ENCODE results near the gene TMCO6.
"Not testable (repeated sequence)": the region's sequence is repeated elsewhere in the genome, so short reads cannot be mapped to it uniquely, and the experiment has no call there.

The TMCO6 gene

DNA sequence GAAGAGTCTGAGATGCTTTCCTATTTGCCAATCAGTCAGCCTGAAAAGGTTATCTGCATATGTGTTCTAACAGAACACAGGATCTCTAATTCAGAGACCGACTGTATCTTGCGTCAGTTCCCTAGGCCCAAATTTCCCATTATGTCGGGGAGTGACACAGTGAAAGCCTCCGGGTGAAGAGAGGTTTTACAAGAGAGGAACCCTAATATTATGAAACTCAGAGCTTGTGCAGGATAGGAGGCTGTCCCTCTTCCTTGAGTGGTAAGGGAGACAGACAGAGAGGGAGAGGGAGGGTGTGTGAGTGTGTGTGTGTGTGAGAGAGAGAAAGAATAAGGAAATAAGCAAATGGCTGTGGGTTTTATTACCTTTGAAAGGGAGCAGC, 8.2 kb upstream of the TMCO6 start:
- DNase-seq = no peak

DNA sequence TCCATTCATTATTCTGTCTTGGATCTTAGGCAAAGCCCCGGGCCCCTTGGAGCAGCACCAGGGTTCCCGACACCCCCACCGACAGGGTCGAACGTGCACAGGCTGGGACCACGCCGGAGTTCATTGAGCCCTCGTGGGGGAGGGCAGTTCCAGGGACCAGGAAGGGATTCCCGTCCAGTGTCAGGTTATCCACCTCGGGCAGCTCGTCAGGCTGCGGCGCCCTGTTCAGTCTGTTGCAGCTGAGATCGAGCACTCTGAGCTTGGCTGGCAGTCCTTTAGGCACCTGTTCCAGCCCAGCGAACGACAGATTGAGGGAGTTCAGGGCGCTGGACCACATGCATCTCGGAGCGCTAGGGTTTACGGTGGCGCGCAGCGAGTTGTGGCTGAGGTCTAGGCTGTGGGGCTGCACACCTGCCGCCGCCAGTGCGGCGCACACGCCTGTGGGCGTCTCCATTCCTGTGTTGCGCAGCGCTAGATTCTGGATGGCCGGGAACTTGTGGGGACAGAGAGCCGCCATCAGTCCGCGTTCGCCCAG, 7.4 kb upstream of the TMCO6 start:
- peak; percentile 21 to 29 for DNase-seq

DNA sequence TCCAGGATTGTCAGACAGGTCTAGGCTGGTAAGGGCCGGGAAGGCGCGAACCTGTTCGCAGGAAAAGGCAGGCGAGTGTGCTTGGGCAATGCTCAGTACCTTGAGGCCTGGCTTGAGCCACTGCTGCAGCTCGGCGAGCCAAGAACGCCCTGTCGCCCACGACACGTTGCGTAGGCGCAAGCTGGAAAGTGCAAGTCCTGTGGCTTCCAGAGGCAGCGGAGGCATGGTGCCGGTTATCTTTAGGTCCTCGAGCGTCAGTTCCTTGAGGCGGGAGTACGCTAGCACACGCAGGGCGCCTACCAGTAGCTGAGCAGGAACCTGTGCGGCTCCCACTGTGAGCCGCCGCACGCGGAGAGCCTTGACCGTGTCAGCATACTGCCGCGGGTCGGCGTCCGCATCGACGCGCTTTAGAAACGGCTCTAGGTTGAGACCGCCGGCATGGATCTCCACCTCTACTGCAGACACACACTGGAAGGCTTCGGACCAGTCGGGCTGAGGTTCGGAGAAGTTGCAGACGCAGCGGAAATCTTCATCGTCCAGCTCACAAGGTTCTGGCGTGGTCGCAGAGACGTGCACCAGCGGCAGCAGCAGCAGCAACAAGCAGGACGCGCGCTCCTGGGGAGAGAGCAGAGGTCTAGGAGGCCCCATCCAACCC, 6.8 kb upstream of the TMCO6 start:
- peak in 1 of 2 experiments; percentile 22 for DNase-seq

DNA sequence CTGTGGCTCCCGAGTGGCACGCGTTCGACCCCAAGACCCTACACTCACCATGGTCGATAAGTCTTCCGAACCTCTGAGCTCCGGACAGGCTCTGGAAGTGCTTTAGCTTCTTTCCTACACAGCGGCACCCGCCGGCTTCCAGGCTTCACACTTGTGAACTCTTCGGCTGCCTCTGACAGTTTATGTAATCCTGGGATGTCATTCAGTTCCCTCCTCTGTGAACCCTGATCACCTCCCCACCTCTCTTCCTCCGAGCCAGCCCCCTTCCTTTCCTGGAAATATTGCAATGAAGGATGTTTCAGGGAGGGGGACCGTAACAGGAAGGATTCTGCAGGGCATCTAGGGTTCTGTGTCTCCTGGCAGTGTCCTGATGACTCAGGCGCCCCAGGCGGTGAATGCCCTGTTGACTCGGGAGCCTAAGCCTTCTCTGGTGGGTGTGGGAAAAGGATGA, 6.2 kb upstream of the TMCO6 start, which contains the start of gene CD14:
CD14 (minus strand) TSS at position 155 of the 451 bp plus-strand sequence; CDS start at position 51, 104 bp downstream.
- DNase-seq = no peak

DNA sequence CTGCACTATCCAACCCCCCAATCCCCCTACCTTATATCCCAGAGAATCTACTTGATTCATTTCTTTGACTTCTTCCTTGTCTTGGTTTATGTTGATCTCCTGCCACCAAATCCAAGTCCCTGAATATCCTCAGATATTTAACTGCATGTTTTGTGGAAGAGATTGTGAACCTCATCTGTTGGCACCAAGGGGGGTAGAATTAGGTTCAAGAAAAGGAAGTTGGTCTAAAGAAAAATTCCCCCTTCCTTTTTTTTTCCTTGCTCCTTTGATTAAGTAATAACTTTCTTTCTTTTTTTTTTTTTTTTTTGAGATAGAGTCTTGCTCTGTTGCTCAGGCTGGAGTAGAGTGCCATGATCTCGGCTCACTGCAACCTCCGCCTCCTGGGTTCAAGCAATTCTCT, 5.8 kb upstream of the TMCO6 start:
- no peak for DNase-seq

DNA sequence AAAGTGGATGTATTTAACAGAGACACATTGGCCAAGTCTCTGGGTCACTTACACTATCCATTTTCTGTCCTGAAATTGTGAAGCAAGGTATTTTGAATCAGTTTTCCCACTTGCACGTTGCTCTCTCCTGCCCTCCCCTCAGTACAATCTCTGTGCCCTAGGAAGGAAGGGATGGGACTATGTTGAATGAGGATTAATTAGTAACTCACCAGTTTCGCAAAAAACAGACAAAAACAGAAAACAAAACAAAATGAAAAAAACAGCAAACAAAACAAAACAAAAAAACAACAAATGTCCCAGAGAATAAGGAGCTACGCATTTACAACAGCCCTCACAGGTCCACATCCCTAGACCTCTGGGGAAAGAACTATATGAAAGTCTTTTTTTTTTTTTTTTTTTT, 5.1 kb upstream of the TMCO6 start:
- DNase-seq = no peak

DNA sequence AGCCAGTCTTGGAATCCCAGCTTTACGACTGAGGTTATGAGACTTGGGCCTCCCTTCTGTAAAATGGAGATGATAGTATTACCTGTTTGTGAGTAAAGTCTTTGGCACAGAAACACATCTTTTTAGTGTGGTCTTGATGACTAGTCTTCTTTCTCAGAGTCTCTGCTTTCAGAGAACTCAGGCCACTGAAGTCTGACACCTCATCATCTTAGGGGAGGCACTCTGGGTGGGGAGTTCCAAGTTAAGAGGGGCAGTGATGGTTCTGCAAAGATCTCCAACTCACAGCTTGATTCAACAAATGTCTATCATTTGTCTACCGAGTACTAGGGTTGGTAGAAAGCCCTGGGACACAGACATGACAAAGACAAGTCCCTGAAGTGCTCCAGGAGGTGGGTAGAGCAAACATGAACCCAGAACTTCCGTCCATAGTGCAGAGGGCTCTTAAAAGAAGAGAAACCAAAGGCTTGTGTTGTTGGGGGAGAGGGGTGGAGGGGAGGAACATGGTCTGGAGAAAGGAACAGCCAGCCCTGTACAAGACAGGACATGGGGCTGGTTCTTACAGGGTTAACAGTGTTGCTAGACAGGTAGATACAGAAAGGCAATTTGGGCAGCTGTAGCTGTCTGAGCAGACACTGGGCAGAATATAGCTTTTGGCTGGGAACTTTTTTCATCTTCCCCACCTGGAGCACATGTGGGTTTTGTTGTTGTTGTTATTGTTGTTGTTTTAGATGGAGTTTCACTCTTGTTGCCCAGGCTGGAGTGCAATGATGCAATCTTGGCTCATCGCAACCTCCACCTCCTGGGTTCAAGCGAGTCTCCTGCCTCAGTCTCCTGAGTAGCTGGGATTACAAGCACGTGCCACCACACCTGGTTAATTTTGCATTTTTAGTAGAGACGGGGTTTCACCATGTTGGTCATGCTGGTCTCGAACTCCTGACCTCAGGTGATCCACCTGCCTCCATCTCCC, 3.7 kb upstream of the TMCO6 start:
- no peak for DNase-seq

DNA sequence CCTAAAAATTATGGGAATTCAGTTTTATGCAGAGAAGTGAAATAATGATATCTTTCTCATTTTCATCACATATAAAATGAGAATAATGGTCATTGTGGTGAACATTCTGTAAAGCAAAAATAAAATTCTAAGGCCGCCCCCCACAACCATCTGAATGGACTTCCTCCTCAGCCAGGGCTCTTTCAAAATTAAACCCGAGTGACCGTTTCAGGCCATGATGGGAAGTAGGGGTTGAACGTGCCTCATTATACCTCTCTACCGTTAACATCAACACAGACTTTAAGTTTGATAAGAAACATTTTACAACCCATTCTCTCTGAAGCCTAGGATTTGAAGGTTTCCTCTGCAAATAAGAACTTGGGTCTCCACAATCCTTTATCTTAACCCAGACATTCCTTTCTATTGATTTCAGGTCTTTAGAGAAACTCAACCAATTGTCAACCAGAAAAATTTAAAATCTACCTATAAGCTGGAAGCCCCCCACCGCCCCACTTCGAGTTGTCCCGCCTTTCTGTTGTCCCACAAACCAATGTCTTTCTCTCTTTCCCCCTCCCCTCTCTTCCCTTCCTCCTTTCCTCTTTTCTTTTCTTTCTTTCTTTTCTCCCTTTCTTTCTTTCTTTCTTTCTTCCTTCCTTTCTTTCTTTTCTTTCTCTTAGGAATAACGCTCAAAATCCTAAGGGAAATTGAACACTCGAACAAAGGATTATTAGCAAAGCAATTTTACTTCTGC, 1.7 kb upstream of the TMCO6 start:
- no peak for DNase-seq

DNA sequence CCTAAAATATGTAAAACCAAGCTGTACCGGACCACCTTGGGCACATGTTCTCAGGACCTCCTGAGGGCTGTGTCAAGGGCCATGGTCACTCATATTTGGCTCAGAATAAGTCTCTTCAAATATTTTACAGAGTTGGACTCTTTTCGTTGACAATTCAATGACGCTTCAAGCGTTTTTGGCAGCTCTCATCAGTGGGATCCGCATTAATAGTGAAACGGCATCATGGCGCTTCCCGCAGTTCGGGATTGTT, 428 bp upstream of the TMCO6 start:
- not testable (repeated sequence) for DNase-seq

DNA sequence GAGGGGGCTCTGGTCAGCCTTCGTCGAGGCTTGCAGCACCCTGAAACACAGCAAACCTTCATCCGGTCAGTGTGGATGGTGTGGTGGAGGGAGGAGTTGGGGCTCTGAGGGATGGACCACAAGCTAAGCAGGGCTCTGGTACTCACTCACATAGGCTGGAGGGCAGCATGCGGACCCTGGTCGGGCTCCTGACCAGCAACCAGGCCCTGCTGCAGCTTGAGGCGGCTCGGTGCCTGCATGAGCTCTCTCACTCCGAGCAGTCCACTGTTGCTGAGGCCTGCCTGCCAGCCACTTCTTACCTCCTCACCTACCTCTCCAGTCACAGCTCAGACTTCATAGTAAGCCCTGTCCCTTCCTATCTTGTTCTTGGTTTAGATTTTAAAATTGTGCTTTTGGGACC, 2.5 kb downstream of the TMCO6 start:
- DNase-seq = no peak

DNA sequence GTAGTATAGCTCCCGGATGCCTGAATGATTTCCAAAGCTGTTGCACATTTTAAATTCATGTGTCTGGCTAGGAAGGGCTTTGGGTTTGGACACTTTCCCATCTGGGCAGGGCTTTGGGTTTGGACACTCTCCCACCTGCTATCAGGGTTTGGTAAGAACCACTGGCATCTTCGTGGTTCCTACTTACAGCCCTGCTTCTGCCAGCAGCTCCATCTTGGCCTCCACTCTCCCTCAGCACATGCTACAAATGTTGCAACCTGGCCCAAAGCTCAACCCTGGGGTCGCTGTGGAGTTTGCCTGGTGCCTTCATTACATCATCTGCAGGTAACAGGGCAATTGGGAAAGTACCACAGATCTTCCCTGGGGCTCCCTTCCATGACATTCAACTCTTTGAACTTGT, 3.5 kb downstream of the TMCO6 start:
- no peak for DNase-seq

DNA sequence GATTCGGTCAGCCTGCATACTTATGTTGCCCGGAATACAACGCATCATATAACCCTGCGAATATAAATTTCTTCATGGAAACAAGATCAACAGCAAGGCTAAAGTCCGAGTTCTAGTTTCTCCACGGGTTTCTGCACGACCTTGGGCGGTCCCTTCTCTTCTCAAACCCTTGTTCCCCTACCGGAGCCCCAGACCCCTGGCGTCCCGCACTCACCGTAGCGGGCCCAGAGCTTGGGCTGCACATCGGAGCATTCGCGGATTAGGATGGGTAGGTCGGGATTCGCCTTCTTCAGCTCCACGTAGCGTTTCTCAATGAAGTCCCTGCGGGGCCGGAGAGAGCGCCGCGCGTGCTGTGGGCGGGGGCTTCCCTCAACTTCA, 7.8 kb downstream of the TMCO6 start:
- DNase-seq = no peak

DNA sequence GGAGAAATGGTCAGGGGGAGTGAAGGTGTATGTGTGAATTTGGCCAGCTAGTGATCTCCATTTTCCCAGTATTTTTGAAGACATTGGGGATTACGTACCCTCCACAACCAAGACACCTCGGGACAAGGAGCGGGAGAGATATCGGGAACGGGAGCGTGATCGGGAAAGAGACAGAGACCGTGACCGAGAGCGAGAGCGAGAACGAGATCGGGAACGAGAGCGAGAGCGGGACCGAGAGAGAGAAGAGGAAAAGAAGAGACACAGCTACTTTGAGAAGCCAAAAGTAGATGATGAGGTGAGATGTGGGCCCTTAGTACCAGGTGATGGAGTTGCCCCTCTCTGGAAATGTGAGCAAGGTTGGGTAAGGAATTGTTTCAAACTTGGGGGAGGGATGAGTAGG, 19.6 kb downstream of the TMCO6 start:
- no peak for DNase-seq

DNA sequence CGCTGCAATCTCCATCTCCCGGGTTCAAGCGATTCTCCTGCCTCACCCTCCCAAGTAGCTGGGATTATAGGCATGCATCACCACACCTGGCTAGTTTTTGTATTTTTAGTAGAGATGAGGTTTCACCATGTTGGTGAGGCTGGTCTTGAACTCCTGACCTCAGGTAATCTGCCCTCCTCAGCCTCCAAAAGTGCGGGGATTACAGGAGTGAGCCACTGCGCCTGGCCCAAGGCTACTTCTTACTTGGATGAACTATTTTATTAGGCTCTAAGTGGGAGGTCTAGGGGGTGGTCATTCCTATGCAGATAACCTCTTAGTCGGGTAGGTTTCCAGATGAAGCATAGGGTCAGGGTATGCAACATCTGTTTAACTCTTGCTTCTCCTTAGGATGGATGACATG, 21.1 kb downstream of the TMCO6 start:
- not testable (repeated sequence) for DNase-seq

DNA sequence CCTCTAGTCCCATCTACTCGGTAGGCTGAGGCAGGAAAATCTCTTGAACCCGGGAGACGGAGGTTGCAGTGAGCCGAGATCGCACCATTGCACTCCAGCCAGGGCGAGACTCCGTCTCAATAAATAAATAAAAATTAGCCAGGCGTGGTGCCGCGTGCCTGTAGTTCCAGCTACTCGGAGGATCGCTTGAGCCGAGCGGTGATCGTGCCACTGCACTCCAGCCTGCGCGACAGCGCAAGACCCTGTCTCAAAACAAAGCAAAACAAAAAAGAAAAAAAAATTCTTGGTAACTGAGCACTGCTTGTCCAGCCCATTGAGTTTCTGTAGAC, 24.7 kb downstream of the TMCO6 start:
- no peak for DNase-seq

DNA sequence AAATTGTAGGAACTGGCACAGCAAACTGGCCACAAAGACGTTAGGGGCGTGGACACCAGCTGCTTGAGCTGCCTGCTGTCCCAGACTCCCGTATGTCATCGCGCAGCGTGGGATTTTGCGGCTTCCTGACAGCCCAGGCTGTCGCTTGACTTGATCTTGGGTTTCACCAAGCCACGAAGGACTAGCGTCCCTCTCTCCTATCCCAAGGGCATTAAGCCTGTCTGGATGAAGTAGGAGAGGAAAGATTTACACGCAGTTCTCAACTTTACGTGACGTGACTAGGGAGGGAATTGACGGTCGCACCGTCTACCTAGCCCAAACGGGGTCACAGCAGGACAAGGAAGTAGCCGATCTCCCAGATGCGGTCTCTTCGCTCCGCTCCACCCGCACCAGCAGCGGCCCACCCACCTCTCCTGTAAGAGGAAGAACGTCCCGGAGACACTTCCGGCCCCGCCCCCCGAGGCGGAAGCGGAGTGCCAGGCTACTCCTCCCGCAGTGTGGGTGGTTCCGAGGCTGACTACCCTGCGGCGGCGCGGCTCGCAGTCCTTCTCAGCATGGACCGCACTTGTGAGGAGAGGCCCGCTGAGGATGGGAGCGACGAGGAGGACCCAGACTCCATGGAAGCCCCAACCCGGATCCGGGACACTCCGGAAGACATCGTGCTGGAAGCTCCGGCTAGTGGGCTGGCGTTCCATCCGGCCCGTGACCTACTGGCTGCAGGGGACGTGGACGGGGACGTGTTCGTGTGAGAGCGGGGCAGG, 25.3 kb downstream of the TMCO6 start, which contains the start of gene WDR55:
WDR55 (plus strand) TSS at position 546 of the 761 bp plus-strand sequence; CDS start at position 555, 9 bp downstream.
- DNase-seq = peak; percentile 67 to 74

DNA sequence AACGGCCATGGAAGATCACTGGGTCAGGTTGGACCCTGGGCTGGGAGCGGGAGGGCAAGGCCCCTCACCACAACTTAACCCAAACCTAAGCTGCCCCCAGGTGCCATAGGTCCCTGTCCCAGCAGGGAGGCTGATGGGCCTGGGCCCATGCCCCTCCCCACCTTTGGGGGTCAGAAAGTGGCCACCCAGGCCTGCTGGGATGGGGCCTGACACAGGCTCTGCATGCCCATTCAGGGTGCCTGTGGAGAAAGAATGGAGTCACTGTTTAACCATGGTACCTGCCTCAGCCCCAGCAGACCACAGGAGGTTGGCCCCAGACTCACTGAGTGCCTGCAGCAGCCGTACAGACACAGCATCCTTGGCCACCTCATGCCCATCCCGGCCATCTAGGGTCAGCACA, 31.8 kb downstream of the TMCO6 start:
- not testable (repeated sequence) for DNase-seq

DNA sequence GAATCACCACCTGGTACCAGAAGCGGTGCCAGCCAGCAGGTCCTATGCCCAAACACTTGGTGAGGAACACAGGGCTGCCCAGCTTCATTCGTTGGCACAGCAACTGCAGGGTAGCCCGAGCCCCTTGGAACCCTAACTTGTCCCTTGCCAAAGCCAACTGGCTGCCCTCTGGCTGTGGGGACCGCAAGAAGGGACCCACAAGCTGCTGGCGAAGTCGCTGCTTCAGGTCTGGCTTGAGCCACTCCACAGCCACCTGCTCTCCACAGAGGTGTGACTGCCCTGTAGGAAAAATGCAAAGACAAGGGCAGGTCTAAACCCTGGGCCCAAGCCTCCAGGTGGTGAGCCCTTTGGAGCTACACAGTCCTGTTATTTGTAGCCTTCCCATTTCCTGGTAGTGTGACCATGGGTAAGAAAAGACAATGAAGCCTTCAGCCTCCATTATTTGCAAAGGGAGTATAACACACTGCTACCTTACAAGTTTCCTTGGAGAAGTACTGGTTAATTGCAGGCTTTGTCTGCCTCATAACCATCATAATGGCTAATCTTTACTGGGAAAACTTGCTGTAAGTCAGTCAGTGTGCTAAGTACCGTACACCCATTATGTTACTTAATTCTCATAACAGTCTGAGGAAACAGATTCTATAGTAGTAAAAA, 32.3 kb downstream of the TMCO6 start:
- DNase-seq = no peak

DNA sequence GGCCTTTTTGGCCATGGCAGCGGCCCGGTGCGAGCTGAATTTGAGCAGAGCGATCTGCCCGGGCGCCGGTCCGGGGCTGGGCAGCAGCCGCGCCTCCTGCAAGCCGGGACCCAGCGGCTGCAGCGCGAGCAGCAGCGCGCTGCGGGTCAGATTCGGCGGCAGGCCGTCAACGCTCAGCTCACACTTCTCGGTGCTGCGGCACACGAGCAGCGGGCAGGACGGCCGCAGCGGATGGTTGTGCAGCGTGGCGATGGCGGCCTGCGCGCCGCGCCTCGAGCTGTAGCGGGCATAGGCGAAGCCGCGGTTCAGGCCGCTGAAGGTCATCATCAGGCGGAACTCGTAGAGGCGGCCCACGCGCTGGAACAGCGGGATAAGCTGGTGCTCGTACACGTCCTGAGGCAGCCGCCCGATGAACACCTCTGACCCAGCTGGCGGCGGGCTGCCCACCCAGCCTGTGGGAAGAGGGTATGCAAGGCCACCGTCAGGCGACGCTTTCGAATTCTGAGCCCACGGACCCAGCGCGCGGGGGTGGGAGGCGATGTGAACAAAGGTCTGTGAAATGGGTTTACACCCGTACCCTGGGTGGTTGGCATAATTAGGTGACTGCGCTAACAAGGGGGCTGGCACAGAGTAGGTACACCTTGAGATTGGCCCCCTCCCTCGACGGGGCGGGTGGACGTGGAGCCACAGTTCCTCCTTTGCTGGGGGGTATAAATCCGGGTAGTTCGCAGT, 33.4 kb downstream of the TMCO6 start:
- DNase-seq = no peak

DNA sequence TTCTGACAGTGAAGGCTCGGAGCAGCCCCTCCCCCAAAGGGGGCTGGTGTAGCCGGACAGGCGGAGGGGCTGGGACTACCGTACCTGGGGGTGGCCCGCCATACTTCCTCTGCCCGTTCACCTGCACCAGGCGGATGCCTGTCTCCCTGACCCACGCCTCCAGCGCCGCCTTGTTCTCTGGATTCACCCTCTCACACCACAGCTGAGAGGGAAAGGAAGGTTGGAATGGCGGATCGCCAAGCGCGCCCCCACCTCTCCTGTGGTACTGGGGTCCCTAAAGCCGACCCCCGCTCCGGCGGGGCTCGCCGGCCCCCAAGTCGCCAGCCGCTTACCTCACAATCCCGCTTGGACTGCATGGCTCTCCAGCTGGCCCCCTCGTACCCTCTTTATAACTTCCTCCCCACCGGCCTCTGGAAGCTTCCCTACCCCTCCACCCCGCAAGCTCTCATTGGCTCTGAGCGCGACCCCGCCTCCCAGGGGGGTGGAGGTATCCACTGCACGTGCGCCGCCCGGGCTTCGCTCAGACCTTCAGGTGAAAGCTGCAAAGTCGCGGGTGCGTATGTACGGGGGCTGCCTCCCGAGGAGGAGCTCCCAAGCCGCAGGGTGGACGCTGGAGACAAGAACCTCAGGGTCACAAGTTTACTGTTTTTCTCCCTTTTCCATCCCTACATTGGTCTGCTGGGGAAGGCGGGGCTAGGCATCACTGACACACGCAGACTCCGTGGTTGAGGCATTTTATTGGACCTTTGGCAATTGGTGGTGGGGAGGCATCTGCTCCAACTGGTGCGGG, 34.1 kb downstream of the TMCO6 start, which contains the start of gene DND1:
DND1 (minus strand) TSS at position 390 of the 790 bp plus-strand sequence; CDS start at position 356, 34 bp downstream.
- DNase-seq = no peak
